K562 (cell line): ENCODE results near the gene ARL6IP6. TPM values are rescaled to one million over a fixed set of nuclear protein-coding genes. Genes with fewer than 3 reads are reported as not detected.

Experiments used
- ATAC-seq: fragments of 200-7000 bp; cut with Tn5 transposase; 3 replicates; pipeline ENCODE4 v1.9.1; 2020; ENCODE audit warnings: moderate library complexity
- BruUV-seq: library from RNA; stranded (reverse); fragments of 400-500 nt; replicated peaks from 2 replicates; lab custom pipeline; 2021; lab: Mats Ljungman, UMichigan
- CTCF ChIA-PET: fragments of 300-600 bp; formaldehyde crosslinking; extraction: SDS; loops from one replicate; lab custom pipeline; 2021; ENCODE audit warnings: low intra/inter-chr PET ratio; lab: Yijun Ruan, JAX
- POLR2A ChIA-PET: fragments of 300-600, 350-650 bp; sonication (Branson Sonifier 250); formaldehyde crosslinking; extraction: SDS; loops from one replicate; lab custom pipeline; 2021; ENCODE audit warnings: antibody characterized with exemption, inconsistent platforms; lab: Yijun Ruan, JAX
- DNase-seq, 4 experiments: peaks; one replicate each; pipeline versions ENCODE4 v3.0.0 to v3.0.0-alpha.2; 2011 to 2018; ENCODE audit warnings: low spot score in 3 of 4, mixed read lengths in 3 of 4; ENCODE audit errors: extremely low read depth in 1 of 4
- FAIRE-seq: peaks from 2 replicates; lab custom pipeline; 2011; peaks lifted over from hg19 to GRCh38; lab: Jason Lieb, UNC
- H2AFZ ChIP-seq: 2 replicates; pipeline ENCODE4 v1.6.0; 2011; ENCODE audit warnings: low read depth, low read length, control low read depth, inconsistent platforms
- H3K27ac ChIP-seq: fragments of 200-600 bp; 3 replicates; pipeline ENCODE4 v1.8.0; 2011; ENCODE audit warnings: low read depth, mild to moderate bottlenecking, control low read depth, inconsistent platforms, low read length, moderate library complexity, mixed read lengths; ENCODE audit errors: extremely low read depth
- H3K27me3 ChIP-seq, 2 experiments: fragments of 300-600 bp in 1 of 2; 2 replicates in 1 of 2; 3 replicates in 1 of 2; pipeline versions ENCODE4 v1.6.0 to v1.8.0; 2011; ENCODE audit warnings: inconsistent platforms in 2 of 2, low read length in 2 of 2, mild to moderate bottlenecking in 1 of 2, mixed read lengths in 1 of 2, moderate library complexity in 1 of 2; ENCODE audit not compliant: control insufficient read depth in 2 of 2, insufficient read depth in 2 of 2
- H3K36me3 ChIP-seq: fragments of 300-600 bp; 3 replicates; pipeline ENCODE4 v1.8.0; 2011; ENCODE audit warnings: mild to moderate bottlenecking, low read length, inconsistent platforms; ENCODE audit not compliant: control insufficient read depth, insufficient read depth
- H3K4me1 ChIP-seq, 2 experiments: fragments of 200-600 bp in 1 of 2; replicated peaks in 1 of 2; 2 replicates in 1 of 2; 3 replicates in 1 of 2; pipeline versions ENCODE4 v1.5.1 to v1.8.0; 2011; ENCODE audit warnings: inconsistent platforms in 2 of 2, low read length in 2 of 2, mild to moderate bottlenecking in 1 of 2, mixed read lengths in 1 of 2, moderate library complexity in 1 of 2; ENCODE audit not compliant: control insufficient read depth in 2 of 2, insufficient read depth in 2 of 2
- H3K4me2 ChIP-seq: 2 replicates; pipeline ENCODE4 v1.6.1; 2011; ENCODE audit warnings: low read length, control low read depth, inconsistent platforms, mixed read lengths; ENCODE audit not compliant: insufficient read depth
- H3K4me3 ChIP-seq: fragments of 200-600 bp; sonication (generic), shearing (Covaris generic); 2 replicates; pipeline ENCODE4 v1.5.1; 2016; ENCODE audit warnings: control low read depth, inconsistent platforms
- H3K79me2 ChIP-seq: fragments of 200-600 bp; 3 replicates; pipeline ENCODE4 v1.8.0; 2011; ENCODE audit warnings: low read length, inconsistent platforms; ENCODE audit not compliant: control insufficient read depth, insufficient read depth
- H3K9ac ChIP-seq, 2 experiments: 2 replicates each; pipeline versions ENCODE4 v1.6.0 to v1.6.1; 2011; ENCODE audit warnings: low read depth in 2 of 2, low read length in 2 of 2, control low read depth in 1 of 2, inconsistent platforms in 1 of 2, mild to moderate bottlenecking in 1 of 2, mixed read lengths in 1 of 2; ENCODE audit not compliant: insufficient read depth in 1 of 2
- H3K9me1 ChIP-seq: one replicate; pipeline ENCODE4 v1.6.0; 2011; ENCODE audit warnings: inconsistent platforms, mild to moderate bottlenecking, low read length, moderate library complexity; ENCODE audit not compliant: control insufficient read depth, insufficient read depth
- H3K9me3 ChIP-seq: replicated peaks from 2 replicates; pipeline ENCODE4 v1.5.1; 2011; ENCODE audit warnings: low read depth, low read length, inconsistent platforms; ENCODE audit not compliant: control insufficient read depth, insufficient read depth
- H4K20me1 ChIP-seq: replicated peaks from 2 replicates; pipeline ENCODE4 v1.6.1; 2011; ENCODE audit warnings: low read length, inconsistent platforms, mixed read lengths; ENCODE audit not compliant: control insufficient read depth, insufficient read depth
- E2F8 ChIP-seq: fragments of 450-650 bp; IDR thresholded peaks from 2 replicates; pipeline ENCODE4 v1.7.1; 2018; ENCODE audit warnings: mild to moderate bottlenecking, low read depth; ENCODE audit not compliant: partially characterized antibody
- LARP7 ChIP-seq: fragments of 450-650 bp; IDR thresholded peaks from 2 replicates; pipeline ENCODE4 v1.6.1; 2016
- SETDB1 ChIP-seq: IDR thresholded peaks from one replicate; pipeline ENCODE4 v1.6.1; 2012; ENCODE audit warnings: low read length, control low read depth, inconsistent platforms
- SMARCB1 ChIP-seq: IDR thresholded peaks from 2 replicates; pipeline ENCODE4 v1.6.1; 2011; ENCODE audit warnings: improper control_type of control experiment, low read depth; ENCODE audit not compliant: insufficient read length
- TAF1 ChIP-seq: IDR thresholded peaks from 2 replicates; pipeline ENCODE4 v1.6.1; 2011; ENCODE audit warnings: mild to moderate bottlenecking, low read length, moderate library complexity; ENCODE audit not compliant: insufficient read depth, control insufficient read depth, severe bottlenecking; ENCODE audit errors: extremely low read depth
- TRIM25 ChIP-seq: fragments of 450-650 bp; IDR thresholded peaks from 2 replicates; pipeline ENCODE4 v1.7.0; 2016; ENCODE audit warnings: borderline replicate concordance
- ZNF146 ChIP-seq: IDR thresholded peaks from one replicate; pipeline ENCODE4 v1.6.1; 2018; ENCODE audit warnings: missing compliant biosample characterization; ENCODE audit not compliant: unreplicated experiment
- ZNF277 ChIP-seq: fragments of 250-450 bp; sonication (Bioruptor Pico); IDR thresholded peaks from 2 replicates; pipeline ENCODE4 v1.8.0; 2022; ENCODE audit warnings: inconsistent platforms, mild to moderate bottlenecking, moderate library complexity, borderline replicate concordance
- WGBS: fragments of 100-300 bp; shearing (Covaris generic); methylation state at CpG from one replicate; pipeline ENCODE4 v1.1.6; 2016; ENCODE audit warnings: low coverage, mixed read lengths; ENCODE audit not compliant: insufficient coverage; ENCODE audit errors: missing lambda C conversion rate; 5-methylcytosine and 5-hydroxymethylcytosine counted together
- in situ Hi-C: fragments of 300-500 bp; cut with MboI; formaldehyde crosslinking; loops from 4 replicates; pipeline ENCODE4 v1.15.0; 2018; ENCODE audit warnings: inconsistent platforms, mixed read lengths
- intact Hi-C: fragments of 100-400 bp; cut with micrococcal nuclease; formaldehyde crosslinking; loops from 2 replicates; pipeline ENCODE4 v1.14.2; 2022
- polyA plus RNA-seq, 8 experiments: library from polyadenylated mRNA; depleted of rRNA in 4 of 8; stranded (reverse) in 5 of 8; unstranded in 3 of 8; fragments of >200 nt; fragmentation: Nextera tagmentation in 2 of 8; fragmentation: Illumina TruSeq in 1 of 8; extraction: Ambion mirVana in 2 of 8; extraction: Trizol in 1 of 8; gene quantifications; 2 replicates each; pipeline versions ENCODE4 v1.2.1 to v1.2.3, GENCODE V29; 2011 to 2014; ENCODE audit warnings: inconsistent platforms in 1 of 8, missing spikeins in 1 of 8
- total RNA-seq, 7 experiments: library from RNA; depleted of rRNA in 6 of 7; stranded (reverse); fragments of >200 nt in 6 of 7; fragmentation: Illumina TruSeq in 2 of 7; extraction: Trizol in 2 of 7; gene quantifications; 2 replicates each; pipeline versions ENCODE4 v1.2.1 to v1.2.3, GENCODE V29; 2011 to 2021; ENCODE audit warnings: low replicate concordance in 1 of 7

The ARL6IP6 gene
- total and polyA plus RNA-seq, 9 of the 15 experiments (the other 6 are each of a cell fraction or from before 2014, with no cell fraction given), result 19.2 to 98.5 (median 36.2) TPM

GRCh38 chr2:152717228-152718075 lies 968 bp upstream of the ARL6IP6 start, which contains the start of gene PRPF40A:
PRPF40A (minus strand) TSS chr2:152717461; CDS start chr2:152717439, 22 bp downstream.
- WGBS, result under 1% methylated on average over 48 of the region's 71 CpGs
- Histone ChIP-seq H3K9ac (peak within 1 kb of the TSS; percentile 96), H2AFZ (peak within 1 kb of the TSS; percentile 99)
- TF ChIP-seq TRIM25 (0 out of 2 replicates have a peak, but pooled peaks have one; percentile 66), SMARCB1 (no peak), LARP7 (0 out of 2 replicates have a peak, but pooled peaks have one; percentile 2), ZNF146 (CRISPR knock-in tag) (no peak), TAF1 (peak; percentile 75), ZNF277 (CRISPR knock-in tag) (no peak), E2F8 (no peak), SETDB1 (no peak)

More at GRCh38 chr2:152717228-152718075, 968 bp upstream of the ARL6IP6 start, which contains the start of gene PRPF40A:
- in situ Hi-C loops (no loop called here), intact Hi-C loops (loop anchor here (2.0 to 5.0 kb wide), 3 partner anchors 23 to 1430 kb away; partner anchors contain the start of genes NMI and STAM2)
- no TSS peak for BruUV-seq
- peak; percentile 83 for ATAC-seq
- Histone ChIP-seq H3K9me3 (no peaks in the 10 kb centered on the region), H3K4me1 (peaks cover 3 to 16% of the 10 kb centered on the region in 2 experiments; a peak in 2 of 5 replicates), H3K4me2 (peak within 1 kb of the TSS; percentile 95), H3K4me3 (peak within 1 kb of the TSS; percentile 79), H4K20me1 (no peaks in the 10 kb centered on the region), H3K27ac (peak within 1 kb of the TSS; percentile 98), H3K9me1 (no peaks in the 10 kb centered on the region), H3K27me3 (no peaks in the 10 kb centered on the region), H3K79me2 (peaks cover 89% of the 10 kb centered on the region), H3K36me3 (peaks cover 57% of the 10 kb centered on the region)
- POLR2A ChIA-PET, result interaction anchor here (0.6 to 2.0 kb wide), 13 partner anchors 8 to 128 kb away, joined by 3 to 11 read pairs (median 4); no protein-coding TSS in a partner anchor
- FAIRE-seq, result peak; percentile 92
- peak; percentile 99 to 100 (median 100) for DNase-seq
- CTCF ChIA-PET, result interaction anchor here (0.7 kb wide), 1 partner anchor 12 kb away, joined by 3 read pairs; no protein-coding TSS in a partner anchor
